ENCODE measurements around the gene TMEM219. TPM values are rescaled to one million over a fixed set of nuclear protein-coding genes. Genes with fewer than 3 reads are reported as not detected.
"Not testable (repeated sequence)": the region's sequence is repeated elsewhere in the genome, so short reads cannot be mapped to it uniquely, and the experiment has no call there.

The TMEM219 gene
- polyA plus RNA-seq, 1 donor, result 61.2 TPM

DNA sequence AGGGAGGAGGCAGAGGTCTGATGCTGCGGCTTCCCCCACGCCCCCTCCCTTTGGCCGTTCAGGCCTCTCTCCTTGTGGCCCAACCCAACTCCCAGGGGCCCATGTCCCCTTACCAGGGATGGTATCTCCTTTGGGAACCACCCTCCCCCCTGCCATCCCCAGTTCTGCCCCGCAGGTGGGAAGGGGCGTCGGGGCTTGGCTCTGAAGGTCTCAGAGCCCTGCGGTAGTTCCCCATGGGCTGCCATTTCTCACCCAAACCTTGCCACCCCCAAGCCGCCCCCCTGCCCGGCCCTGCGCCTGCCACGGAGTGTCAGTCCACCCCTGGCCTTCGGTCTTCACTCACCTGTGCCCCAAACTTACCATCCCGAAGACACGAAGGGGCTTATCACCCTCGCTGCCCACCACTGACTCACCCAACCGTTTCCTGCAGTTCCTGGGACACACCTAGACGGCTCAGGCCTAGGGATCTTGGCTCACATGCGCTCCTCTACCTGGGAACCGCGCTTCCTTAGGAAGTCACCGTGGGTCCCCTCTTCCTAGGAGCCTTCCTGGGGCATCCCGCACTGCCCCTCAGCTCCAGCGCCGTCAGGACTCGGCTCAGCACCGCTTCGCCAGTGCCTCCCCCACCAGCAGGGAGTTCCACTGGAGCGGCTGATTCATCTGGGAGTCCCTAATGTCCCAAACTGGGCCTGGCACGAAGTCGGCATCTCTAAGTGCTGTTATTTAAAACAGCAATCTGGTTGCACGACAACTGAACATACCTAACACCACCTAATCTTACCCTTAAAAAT lies 50.0 kb downstream of the TMEM219 start:
- no peak for DNase-seq

DNA sequence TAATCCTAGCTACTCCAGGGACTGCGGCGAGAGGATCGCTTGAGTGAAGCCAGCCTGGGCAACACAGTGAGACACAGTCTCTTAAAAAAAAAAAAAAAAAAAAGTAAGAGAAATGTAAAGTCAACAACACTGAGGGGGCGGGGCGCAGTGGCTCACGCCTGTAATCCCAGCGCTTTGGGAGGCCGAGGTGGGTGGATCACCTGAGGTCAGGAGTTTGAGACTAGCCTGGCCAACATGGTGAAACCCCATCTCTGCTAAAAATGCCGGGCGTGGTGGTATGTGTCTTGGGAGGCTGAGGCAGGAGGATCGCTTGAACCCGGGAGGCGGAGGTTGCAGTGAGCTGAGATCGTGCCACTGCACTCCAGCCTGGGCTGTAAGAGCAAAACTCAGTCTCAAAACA lies 50.7 kb downstream of the TMEM219 start:
- DNase-seq, result not testable (repeated sequence)

DNA sequence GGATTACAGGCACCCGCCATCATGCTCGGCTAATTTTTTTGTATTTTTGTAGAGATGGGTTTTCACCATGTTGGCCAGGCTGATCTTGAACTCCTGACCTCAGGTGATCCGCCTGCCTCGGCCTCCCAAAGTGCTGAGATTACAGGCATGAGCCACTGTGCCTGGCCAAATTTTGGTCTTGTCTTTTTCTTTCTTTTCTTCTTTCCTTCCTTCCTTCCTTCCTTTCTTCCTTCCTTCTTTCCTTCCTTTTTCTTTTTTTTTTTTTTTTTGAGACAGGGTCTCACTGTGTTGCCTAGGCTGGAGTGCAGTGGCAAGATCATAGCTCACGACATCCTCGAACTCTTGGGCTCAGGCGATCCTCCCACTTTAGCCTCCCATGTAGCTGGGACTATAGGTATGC lies 53.6 kb downstream of the TMEM219 start:
- not testable (repeated sequence) for DNase-seq

DNA sequence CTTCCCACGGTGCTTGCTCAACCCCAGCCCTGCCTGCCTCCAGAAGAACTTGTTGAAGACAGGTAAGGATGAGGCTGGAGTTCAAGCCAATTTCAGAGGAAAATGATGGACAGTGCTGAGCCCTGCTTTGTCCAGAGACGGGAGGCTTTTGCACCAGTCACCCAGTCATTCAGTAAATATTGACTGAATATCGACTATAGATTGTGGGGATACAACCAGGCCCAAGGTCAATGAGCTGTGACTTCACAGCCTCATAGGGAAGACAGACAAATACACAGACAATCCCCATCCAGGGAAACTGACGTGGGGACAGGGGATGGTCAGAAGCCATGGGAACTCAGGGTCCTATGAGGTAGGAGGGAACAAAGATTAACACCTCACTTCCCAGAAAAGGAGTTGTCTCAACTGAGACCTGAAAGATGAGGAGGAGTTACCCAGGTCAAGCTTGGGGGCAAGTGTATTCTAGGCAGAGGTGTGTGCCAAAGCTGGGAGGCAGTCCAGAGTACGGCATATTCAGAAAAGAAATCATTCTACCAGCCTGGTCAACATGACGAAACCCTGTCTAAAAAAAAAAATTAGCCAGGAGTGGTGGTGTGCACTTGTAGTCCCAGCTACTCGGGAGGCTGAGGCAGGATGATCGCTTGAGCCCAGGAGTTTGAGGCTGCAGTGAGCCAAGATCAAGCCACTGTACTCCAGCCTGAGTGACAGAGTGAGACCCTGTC lies 54.8 kb downstream of the TMEM219 start:
- no peak for DNase-seq

DNA sequence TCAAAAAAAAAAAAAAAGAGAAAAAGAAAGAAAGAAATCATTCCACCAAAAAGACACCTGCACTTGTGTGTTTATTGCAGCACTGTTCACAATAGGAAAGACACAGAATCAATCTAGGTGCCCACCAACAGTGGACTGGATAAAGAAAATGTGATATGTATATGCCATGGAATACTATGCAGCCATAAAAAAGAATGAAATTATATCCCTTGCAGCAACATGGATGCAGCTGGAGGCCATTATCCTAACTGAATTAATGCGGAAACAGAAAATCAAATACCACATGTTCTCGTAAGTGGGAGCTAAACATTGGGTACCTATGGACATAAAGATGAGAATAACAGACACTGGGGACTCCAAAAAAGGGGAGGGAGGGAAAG lies 55.4 kb downstream of the TMEM219 start:
- DNase-seq, result no peak

DNA sequence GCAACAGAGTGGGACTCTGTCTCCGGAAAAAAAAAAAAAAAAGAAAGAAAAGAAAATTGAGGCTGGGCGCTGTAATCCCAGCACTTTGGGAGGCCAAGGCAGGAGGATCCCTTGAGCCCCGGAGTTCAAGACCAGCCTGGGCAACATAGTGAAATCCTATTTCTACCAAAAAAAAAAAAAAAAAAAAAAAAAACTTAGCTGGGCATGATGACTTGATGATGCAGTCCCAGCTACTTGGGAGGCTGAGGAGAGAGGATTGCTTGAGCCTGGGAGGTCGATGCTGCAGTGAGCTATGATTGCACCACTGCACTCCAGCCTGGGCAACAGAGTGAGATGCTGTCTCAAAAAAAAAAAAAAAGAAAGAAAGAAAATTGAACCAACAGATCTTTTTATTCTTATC lies 56.1 kb downstream of the TMEM219 start:
- not testable (repeated sequence) for DNase-seq

DNA sequence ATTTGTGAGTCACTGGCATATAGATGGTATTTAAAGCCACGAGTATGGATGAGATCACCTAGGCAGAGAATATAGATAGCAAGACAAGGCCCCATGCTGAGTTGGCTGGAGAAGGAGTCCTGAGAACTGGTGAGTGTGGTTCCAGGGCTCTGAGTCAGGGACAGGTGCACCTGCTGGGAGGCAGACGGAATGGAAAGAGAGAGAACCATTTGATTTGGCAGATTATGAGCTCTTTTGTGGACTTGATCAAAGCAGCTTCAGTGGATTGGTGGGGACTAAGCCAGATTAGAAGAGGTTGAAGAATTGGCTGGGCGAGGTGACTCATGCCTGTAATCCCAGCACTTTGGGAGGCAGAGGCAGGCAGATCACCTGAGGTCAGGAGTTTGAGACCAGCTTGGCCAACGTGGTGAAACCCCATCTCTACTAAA lies 56.9 kb downstream of the TMEM219 start:
- no peak for DNase-seq

Other genes with a start within 250 kb of the TMEM219 start
- 0.43 TPM for gene C16orf54, start 216.1 kb upstream of the TMEM219 start, polyA plus RNA-seq (ENCODE audit: insufficient read length)
- not detected for gene ZG16, start 183.8 kb upstream of the TMEM219 start, polyA plus RNA-seq (ENCODE audit: insufficient read length)
- 31.7 TPM for gene KIF22, start 171.3 kb upstream of the TMEM219 start, polyA plus RNA-seq (ENCODE audit: insufficient read length)
- gene MAZ, start 155.6 kb upstream of the TMEM219 start, polyA plus RNA-seq (ENCODE audit: insufficient read length), result 270 TPM
- gene PRRT2, start 149.9 kb upstream of the TMEM219 start, polyA plus RNA-seq (ENCODE audit: insufficient read length), result 13.3 TPM
- 27.8 TPM for gene PAGR1, start 145.9 kb upstream of the TMEM219 start, polyA plus RNA-seq (ENCODE audit: insufficient read length)
- gene MVP, start 141.6 kb upstream of the TMEM219 start, polyA plus RNA-seq (ENCODE audit: insufficient read length), result 26.5 TPM
- 41.9 TPM for gene CDIPT, start 98.9 kb upstream of the TMEM219 start, polyA plus RNA-seq (ENCODE audit: insufficient read length)
- 3.3 TPM for gene SEZ6L2, start 62.5 kb upstream of the TMEM219 start, polyA plus RNA-seq (ENCODE audit: insufficient read length)
- 1.0 TPM for gene ASPHD1, start 61.6 kb upstream of the TMEM219 start, polyA plus RNA-seq (ENCODE audit: insufficient read length)
- gene KCTD13, start 35.9 kb upstream of the TMEM219 start, polyA plus RNA-seq (ENCODE audit: insufficient read length), result 14.0 TPM
- gene TAOK2, start 11.8 kb downstream of the TMEM219 start, polyA plus RNA-seq (ENCODE audit: insufficient read length), result 36.0 TPM
- gene HIRIP3, start 33.5 kb downstream of the TMEM219 start, polyA plus RNA-seq (ENCODE audit: insufficient read length), result 16.4 TPM
- gene INO80E, start 34.2 kb downstream of the TMEM219 start, polyA plus RNA-seq (ENCODE audit: insufficient read length), result 43.7 TPM
- gene DOC2A, start 48.9 kb downstream of the TMEM219 start, polyA plus RNA-seq (ENCODE audit: insufficient read length), result 1.4 TPM
- not detected for gene C16orf92, start 61.1 kb downstream of the TMEM219 start, polyA plus RNA-seq (ENCODE audit: insufficient read length)
- gene TLCD3B, start 69.2 kb downstream of the TMEM219 start, polyA plus RNA-seq (ENCODE audit: insufficient read length), result 1.6 TPM
- gene ALDOA, start 103.7 kb downstream of the TMEM219 start, polyA plus RNA-seq (ENCODE audit: insufficient read length), result 2,997 TPM
- gene PPP4C, start 113.9 kb downstream of the TMEM219 start, polyA plus RNA-seq (ENCODE audit: insufficient read length), result 64.3 TPM
- gene TBX6, start 129.8 kb downstream of the TMEM219 start, polyA plus RNA-seq (ENCODE audit: insufficient read length), result 0.77 TPM
- 42.8 TPM for gene YPEL3, start 134.1 kb downstream of the TMEM219 start, polyA plus RNA-seq (ENCODE audit: insufficient read length)
- gene GDPD3, start 151.5 kb downstream of the TMEM219 start, polyA plus RNA-seq (ENCODE audit: insufficient read length), result 8.5 TPM
- gene MAPK3, start 161.1 kb downstream of the TMEM219 start, polyA plus RNA-seq (ENCODE audit: insufficient read length), result 58.1 TPM
- gene CORO1A, start 221.5 kb downstream of the TMEM219 start, polyA plus RNA-seq (ENCODE audit: insufficient read length), result 16.8 TPM
- 24.3 TPM for gene BOLA2B, start 231.6 kb downstream of the TMEM219 start, polyA plus RNA-seq (ENCODE audit: insufficient read length)
- 17.2 TPM for gene SLX1A, start 231.8 kb downstream of the TMEM219 start, polyA plus RNA-seq (ENCODE audit: insufficient read length)
- gene SULT1A3, start 237.2 kb downstream of the TMEM219 start, polyA plus RNA-seq (ENCODE audit: insufficient read length), result 4.5 TPM

Data from hindlimb muscle (tissue), 1 donor.